NCI-H1092 (cell line): ENCODE results near the gene IL21R.

Experiments
- DNase-seq: peaks from one replicate; lab custom pipeline; 2025; lab: John Stamatoyannopoulos, UW

The IL21R gene

GRCh38 chr16:27486344-27486743 is 84.4 kb downstream of the IL21R start:
- DNase-seq: no peak

GRCh38 chr16:27486760-27487159 is 84.8 kb downstream of the IL21R start:
- DNase-seq: no peak

- DNase-seq: no peak
Observed at GRCh38 chr16:27489421-27489820, 87.4 kb downstream of the IL21R start.

- no peak for DNase-seq
Observed at GRCh38 chr16:27489906-27490305, 87.9 kb downstream of the IL21R start.

GRCh38 chr16:27491894-27492587 is 90.1 kb downstream of the IL21R start:
- DNase-seq: no peak

- DNase-seq: no peak
Observed at GRCh38 chr16:27492588-27492979, 90.6 kb downstream of the IL21R start.

GRCh38 chr16:27495191-27495590 is 93.2 kb downstream of the IL21R start:
- DNase-seq: no peak

GRCh38 chr16:27498031-27498825 is 96.3 kb downstream of the IL21R start:
- DNase-seq: no peak

GRCh38 chr16:27498916-27499658 is 97.1 kb downstream of the IL21R start:
- no peak for DNase-seq

- DNase-seq: no peak
Observed at GRCh38 chr16:27499659-27500055, 97.7 kb downstream of the IL21R start.

- DNase-seq: no peak
Observed at GRCh38 chr16:27500801-27501200, 98.8 kb downstream of the IL21R start.
